ENCODE results near the gene KRT20.

KRT20 gene

GRCh38 chr17:40883031-40883430, 2.0 kb downstream of the KRT20 start:
- TF ChIP-seq, protein P1, sequence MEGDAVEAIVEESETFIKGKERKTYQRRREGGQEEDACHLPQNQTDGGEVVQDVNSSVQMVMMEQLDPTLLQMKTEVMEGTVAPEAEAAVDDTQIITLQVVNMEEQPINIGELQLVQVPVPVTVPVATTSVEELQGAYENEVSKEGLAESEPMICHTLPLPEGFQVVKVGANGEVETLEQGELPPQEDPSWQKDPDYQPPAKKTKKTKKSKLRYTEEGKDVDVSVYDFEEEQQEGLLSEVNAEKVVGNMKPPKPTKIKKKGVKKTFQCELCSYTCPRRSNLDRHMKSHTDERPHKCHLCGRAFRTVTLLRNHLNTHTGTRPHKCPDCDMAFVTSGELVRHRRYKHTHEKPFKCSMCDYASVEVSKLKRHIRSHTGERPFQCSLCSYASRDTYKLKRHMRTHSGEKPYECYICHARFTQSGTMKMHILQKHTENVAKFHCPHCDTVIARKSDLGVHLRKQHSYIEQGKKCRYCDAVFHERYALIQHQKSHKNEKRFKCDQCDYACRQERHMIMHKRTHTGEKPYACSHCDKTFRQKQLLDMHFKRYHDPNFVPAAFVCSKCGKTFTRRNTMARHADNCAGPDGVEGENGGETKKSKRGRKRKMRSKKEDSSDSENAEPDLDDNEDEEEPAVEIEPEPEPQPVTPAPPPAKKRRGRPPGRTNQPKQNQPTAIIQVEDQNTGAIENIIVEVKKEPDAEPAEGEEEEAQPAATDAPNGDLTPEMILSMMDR (conservative IDR thresholded peaks at IDR 0.05; ENCODE audit: low read depth, low read length): no peak
- no peak overlapping the region for H3K4me3 ChIP-seq (ENCODE audit: low read length)
- no peak for DNase-seq (ENCODE audit: low read depth)

- H3K4me3 ChIP-seq (ENCODE audit: low read length): no peak overlapping the region
- DNase-seq (ENCODE audit: low read depth): no peak
- TF ChIP-seq, protein P1 (conservative IDR thresholded peaks at IDR 0.05; ENCODE audit: low read depth, low read length): no peak
Measured at GRCh38 chr17:40879026-40879425, 6.0 kb downstream of the KRT20 start.

- TF ChIP-seq, protein P1 (conservative IDR thresholded peaks at IDR 0.05; ENCODE audit: low read depth, low read length): no peak
- H3K4me3 ChIP-seq (ENCODE audit: low read length): no peak overlapping the region
- no peak for DNase-seq (ENCODE audit: low read depth)
Measured at GRCh38 chr17:40878044-40878443, 7.0 kb downstream of the KRT20 start.

GRCh38 chr17:40873801-40874200, 11.2 kb downstream of the KRT20 start:
- no peak overlapping the region for H3K4me3 ChIP-seq (ENCODE audit: low read length)
- TF ChIP-seq, protein P1 (conservative IDR thresholded peaks at IDR 0.05; ENCODE audit: low read depth, low read length): no peak
- DNase-seq (ENCODE audit: low read depth): no peak

- no peak for DNase-seq (ENCODE audit: low read depth)
- TF ChIP-seq, protein P1 (conservative IDR thresholded peaks at IDR 0.05; ENCODE audit: low read depth, low read length): no peak
- no peak overlapping the region for H3K4me3 ChIP-seq (ENCODE audit: low read length)
Measured at GRCh38 chr17:40873255-40873654, 11.8 kb downstream of the KRT20 start.

DNA sequence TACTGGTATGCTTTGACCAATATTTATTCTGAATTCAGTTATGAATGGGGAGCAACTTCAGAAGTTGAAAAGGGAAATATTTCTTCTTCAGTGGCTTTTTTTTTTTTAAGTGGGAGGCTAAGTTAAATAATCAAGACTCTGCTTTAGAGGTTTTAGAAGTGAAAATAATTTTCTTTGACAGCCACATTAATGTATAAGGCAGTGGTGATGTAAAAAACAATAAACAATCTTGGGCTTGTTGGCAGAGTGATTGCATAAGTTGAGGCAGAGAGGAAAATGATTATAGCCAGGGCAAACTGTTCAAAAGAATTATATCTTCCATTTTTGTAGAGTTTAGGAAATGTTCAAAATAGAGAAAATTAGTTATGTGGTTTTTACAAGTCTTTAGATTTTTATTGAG, 12.6 kb downstream of the KRT20 start:
- DNase-seq (ENCODE audit: low read depth): no peak
- H3K4me3 ChIP-seq (ENCODE audit: low read length): no peak overlapping the region
- TF ChIP-seq, protein P1 (conservative IDR thresholded peaks at IDR 0.05; ENCODE audit: low read depth, low read length): no peak

DNA sequence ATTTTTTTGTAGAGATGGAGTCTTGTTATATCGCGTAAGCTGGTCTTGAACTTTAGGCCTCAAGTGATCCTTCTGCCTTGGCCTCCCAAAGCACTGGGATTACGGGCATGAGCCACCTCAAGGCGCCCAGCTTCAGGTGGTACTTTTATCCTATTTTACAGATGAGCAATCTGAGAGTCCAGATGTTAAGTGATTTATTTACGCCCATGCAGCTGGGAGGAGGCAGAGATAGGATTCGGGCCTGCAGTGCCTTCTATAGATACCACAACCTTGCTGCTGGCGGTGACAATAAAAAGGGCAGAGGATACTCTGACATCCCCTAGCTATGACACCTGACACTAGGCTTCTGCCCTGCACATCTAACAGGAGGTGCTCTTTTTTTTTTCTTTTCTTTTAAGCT, 13.7 kb downstream of the KRT20 start:
- DNase-seq (ENCODE audit: low read depth): no peak
- no peak overlapping the region for H3K4me3 ChIP-seq (ENCODE audit: low read length)
- TF ChIP-seq, protein P1 (conservative IDR thresholded peaks at IDR 0.05; ENCODE audit: low read depth, low read length): no peak
